ENCODE measurements around the gene CEP128. TPM values are rescaled to one million over a fixed set of nuclear protein-coding genes. Genes with fewer than 3 reads are reported as not detected.

CEP128 gene
- total RNA-seq, 1 donor, result 12.2 TPM

DNA sequence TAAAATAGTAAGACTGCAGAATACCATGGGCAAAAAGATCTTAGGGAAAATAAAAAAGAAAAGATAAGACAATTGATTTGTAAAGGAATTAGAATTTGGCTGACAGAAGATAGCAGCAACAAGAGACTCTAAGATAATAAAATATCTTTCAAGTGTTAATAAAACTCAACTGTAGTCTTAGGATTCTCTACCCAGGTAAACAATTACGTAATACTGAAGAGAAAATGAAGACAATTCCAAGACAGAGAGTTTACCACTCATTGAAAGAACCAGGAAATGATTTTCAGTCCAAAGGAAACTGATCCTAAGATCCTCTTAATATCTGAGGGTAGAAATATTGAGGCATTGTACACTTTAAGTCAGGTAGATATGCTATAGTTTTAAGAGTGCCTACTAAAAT is 321.1 kb downstream of the CEP128 start:
- no peak for DNase-seq (ENCODE audit: low read depth)
- TF ChIP-seq, protein P1, sequence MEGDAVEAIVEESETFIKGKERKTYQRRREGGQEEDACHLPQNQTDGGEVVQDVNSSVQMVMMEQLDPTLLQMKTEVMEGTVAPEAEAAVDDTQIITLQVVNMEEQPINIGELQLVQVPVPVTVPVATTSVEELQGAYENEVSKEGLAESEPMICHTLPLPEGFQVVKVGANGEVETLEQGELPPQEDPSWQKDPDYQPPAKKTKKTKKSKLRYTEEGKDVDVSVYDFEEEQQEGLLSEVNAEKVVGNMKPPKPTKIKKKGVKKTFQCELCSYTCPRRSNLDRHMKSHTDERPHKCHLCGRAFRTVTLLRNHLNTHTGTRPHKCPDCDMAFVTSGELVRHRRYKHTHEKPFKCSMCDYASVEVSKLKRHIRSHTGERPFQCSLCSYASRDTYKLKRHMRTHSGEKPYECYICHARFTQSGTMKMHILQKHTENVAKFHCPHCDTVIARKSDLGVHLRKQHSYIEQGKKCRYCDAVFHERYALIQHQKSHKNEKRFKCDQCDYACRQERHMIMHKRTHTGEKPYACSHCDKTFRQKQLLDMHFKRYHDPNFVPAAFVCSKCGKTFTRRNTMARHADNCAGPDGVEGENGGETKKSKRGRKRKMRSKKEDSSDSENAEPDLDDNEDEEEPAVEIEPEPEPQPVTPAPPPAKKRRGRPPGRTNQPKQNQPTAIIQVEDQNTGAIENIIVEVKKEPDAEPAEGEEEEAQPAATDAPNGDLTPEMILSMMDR (IDR thresholded peaks at IDR 0.05; ENCODE audit: insufficient read depth, low read length), result no peak
- no peak overlapping the region for H3K4me3 ChIP-seq (ENCODE audit: low read depth, low read length)

DNA sequence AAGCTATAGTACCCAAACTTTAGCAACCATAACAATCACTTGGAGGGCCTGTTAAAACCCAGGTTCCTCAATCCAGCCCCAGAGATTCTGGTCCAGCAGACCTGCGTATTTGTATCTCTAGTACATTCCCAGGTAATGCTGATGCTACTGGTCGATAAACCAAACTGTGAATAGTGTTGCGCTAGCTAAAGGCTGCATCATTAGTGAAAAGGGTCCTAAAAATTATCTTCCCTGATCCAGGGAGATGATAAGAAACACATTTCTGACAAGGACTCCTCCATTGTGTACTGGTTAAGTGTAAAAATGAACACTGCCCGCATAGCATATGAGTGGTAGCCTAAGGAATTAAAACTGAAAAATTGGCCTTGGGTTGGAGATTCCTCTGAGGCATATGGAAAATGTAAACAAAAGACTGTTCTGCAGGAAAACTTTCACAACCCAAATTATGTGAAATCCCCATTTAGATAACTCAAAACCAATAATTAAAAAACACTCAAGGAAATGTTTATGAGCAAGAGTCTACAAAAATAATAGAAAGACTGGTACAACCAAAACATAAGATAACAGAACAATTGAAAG is 322.7 kb downstream of the CEP128 start:
- no peak overlapping the region for H3K4me3 ChIP-seq (ENCODE audit: low read depth, low read length)
- no peak for DNase-seq (ENCODE audit: low read depth)
- TF ChIP-seq, protein P1 (IDR thresholded peaks at IDR 0.05; ENCODE audit: insufficient read depth, low read length), result no peak

GRCh38 chr14:80615831-80616230 is 325.7 kb downstream of the CEP128 start:
- no peak for DNase-seq (ENCODE audit: low read depth)

DNA sequence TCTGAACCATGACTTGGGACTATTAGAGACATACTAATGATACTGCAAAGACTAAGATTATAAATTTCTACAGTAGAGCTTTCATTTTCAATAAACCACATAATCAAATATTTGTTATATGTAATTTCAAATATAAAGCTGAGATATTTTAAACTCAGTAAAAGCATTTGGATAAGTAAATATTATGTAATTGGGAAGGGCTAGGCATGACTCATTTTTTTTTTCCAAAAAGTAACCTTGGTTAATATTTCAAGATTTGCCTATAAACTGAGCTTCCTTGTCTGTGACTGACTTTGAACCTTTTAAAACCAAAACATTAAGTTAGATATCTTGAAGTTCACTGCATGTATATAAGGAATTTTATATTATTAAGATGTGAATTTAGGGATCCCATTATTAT is 332.5 kb downstream of the CEP128 start:
- TF ChIP-seq, protein P1 (IDR thresholded peaks at IDR 0.05; ENCODE audit: insufficient read depth, low read length), result no peak
- no peak for DNase-seq (ENCODE audit: low read depth)

More at GRCh38 chr14:80615831-80616230, 325.7 kb downstream of the CEP128 start:
- no peak overlapping the region for H3K4me3 ChIP-seq (ENCODE audit: low read depth, low read length)
- TF ChIP-seq, protein P1 (IDR thresholded peaks at IDR 0.05; ENCODE audit: insufficient read depth, low read length), result no peak

GRCh38 chr14:80608563-80608962 is 333.0 kb downstream of the CEP128 start:
- H3K4me3 ChIP-seq (ENCODE audit: low read depth, low read length), result no peak overlapping the region
- TF ChIP-seq, protein P1 (IDR thresholded peaks at IDR 0.05; ENCODE audit: insufficient read depth, low read length), result no peak
- DNase-seq (ENCODE audit: low read depth), result no peak

More for the DNA sequence above, 332.5 kb downstream of the CEP128 start:
- H3K4me3 ChIP-seq (ENCODE audit: low read depth, low read length), result no peak overlapping the region

DNA sequence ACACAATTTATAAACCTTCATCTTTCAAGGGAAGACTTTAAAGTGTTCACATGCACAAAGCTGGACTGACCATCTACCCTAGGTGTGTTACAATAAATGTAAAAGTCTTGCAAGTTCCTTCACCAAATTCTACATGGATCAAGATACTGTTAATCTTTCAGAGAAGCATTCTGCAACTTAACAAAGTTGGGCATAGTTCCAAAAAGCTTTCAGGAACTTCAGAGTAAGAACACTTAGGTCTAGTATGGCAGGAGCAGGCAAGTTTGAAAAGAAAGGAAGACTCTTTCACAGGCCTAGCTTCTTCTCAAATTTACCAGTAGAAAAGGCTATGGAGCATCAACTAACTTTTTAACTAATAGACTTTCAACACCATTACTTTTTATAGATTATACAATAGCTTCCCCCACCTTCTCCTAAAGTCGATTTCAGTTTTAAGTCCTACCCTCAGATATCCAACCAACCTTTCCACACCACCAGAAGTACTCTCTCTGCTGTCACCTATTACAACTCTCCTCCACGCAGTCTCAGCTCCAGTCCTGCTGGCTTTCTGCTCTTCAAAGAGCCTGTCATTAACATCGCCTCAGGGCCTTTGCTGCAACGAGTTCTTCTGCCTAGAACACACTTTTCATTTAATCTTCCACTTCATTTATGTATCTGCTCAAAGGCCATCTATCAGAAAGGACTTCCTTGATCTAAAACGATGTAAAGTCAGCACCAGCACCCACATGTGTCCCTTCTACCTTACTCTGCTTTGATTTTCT is 333.9 kb downstream of the CEP128 start:
- DNase-seq (ENCODE audit: low read depth), result peak; percentile 31
- TF ChIP-seq, protein P1 (IDR thresholded peaks at IDR 0.05; ENCODE audit: insufficient read depth, low read length), result no peak
- no peak overlapping the region for H3K4me3 ChIP-seq (ENCODE audit: low read depth, low read length)

All from fibroblast of the aortic adventitia (primary cell).